Testis (tissue), 2 donors: ENCODE data around the gene TFPT.

ENCODE experiments used
- CTCF ChIP-seq, 3 experiments: fragments of 450-650 bp in 2 of 3; fragments of 200-600 bp in 1 of 3; sonication (generic) in 1 of 3; IDR thresholded peaks; one replicate each; pipeline ENCODE4 v1.5.1; 2016 to 2019; ENCODE audit warnings: antibody characterized with exemption in 3 of 3, mild to moderate bottlenecking in 2 of 3, moderate library complexity in 1 of 3
- POLR2A ChIP-seq: fragments of 450-650 bp; IDR thresholded peaks from one replicate; pipeline ENCODE4 v1.6.1; 2017; ENCODE audit warnings: antibody characterized with exemption, mild to moderate bottlenecking, moderate library complexity

GRCh38 chr19:54107876-54108490 lies 7.5 kb downstream of the TFPT start:
- no peak for TF ChIP-seq CTCF (IDR thresholded peaks at IDR 0.05)
- TF ChIP-seq POLR2A: no peak
